GM18519 (cell line): Measurements from ENCODE around the gene NXPH1.

Experiments
- ATAC-seq: cut with Tn5 transposase; IDR thresholded peaks from one replicate; pipeline ENCODE4 v1.9.1; 2021; ENCODE audit warnings: mild to moderate bottlenecking, moderate library complexity; ENCODE audit not compliant: unreplicated experiment, low FRiP score

NXPH1 gene

DNA sequence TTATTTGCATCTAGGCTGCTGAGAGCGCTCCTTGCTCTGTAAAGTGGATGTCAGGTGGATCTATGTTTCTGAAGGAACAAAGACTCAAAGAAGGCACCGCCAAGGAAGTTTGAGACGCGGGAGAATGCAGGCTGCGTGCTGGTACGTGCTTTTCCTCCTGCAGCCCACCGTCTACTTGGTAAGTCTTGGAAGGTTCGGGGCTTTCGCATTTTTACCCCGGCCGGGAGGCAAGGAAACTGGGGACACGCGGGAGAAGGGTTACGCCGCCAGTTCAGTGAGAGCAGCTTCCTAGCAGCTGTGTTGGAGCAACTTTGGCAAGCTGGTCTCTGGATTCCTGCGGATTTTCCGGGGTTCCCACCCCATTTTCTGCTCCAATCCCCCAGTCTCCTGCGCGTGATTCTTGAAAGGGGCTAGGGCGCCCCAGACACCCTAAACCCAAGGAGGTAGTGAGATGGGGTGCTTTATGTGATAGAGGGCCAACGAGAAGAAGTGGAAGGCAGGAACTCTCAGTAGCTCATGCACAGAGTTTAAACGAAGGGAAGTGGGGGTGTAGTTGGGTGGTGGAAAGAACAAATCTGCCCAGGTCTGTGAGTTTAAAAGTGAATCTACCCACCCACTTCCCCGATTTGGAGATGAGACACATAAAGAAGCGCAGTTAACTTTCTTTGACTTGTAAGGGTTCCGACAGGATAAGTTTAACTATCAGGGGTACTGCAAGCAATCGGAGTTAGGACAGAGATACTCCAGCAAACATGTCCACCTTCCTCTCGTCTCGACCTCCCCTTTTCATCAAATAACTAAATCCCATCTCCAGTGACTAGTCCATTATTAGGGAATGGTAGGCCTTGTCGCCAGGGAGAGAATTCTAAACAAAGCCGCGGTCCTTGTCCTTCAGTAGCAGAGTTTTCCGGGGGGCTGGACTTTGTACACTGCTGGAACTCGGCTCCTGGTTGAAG, 2.5 kb downstream of the NXPH1 start:
- no peak for ATAC-seq

DNA sequence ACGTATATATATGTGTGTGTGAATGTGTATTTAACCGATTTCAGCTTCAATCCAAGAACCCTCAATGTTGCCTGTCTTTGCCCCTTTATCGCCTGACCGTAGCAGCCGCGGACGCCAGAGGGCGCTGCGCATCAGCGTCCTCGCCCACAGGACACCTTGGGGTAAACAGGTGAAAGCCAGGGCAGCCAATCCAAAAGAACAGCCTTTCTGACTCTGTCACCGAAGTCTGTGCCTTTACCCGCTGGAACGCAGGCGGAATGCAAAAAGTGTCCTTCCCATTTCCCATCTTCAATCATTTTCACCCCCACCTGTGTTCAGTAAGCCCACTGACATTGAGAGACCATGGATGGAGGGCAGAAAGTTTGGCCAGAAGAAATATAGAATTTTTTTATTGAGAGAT, 3.6 kb downstream of the NXPH1 start:
- ATAC-seq: peak; percentile 78

DNA sequence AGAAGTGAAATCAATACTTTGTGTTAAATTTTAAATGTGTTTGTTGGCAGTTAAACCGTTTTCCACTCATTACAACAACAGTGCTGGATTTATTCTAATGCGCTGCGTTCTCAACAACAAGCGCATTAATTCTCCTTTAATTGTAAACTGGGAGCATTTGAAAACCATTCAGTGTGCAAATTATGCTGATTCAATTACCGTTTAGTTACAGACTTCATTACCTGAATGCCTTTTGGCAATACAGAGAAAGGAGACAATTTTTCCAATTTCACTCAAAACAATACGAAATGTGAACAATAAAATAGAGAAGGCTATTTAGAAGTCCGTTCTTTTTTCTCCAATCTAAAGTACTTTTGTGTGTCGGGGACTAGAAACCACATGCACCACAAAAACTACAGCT, 4.2 kb downstream of the NXPH1 start:
- ATAC-seq: no peak

DNA sequence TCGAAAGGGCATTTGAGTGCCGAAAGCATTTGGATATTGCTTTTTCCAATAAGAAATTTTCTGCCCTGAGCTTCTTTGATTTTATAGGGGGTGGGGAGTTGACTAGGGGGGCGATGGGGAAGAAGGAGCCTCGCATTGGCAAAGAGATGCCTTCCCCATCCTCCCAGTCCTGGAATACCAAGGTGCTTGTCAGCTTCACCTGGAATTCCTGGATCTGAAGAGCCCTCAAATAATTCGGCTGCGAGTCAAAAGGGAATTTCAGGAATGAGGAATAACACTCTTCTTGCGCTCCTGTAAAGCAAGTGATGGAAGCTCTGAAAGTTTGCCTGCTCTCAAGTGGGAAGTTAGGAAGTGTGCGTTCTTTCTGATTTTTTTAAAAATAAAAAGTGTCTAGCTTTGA, 7.3 kb downstream of the NXPH1 start:
- no peak for ATAC-seq

DNA sequence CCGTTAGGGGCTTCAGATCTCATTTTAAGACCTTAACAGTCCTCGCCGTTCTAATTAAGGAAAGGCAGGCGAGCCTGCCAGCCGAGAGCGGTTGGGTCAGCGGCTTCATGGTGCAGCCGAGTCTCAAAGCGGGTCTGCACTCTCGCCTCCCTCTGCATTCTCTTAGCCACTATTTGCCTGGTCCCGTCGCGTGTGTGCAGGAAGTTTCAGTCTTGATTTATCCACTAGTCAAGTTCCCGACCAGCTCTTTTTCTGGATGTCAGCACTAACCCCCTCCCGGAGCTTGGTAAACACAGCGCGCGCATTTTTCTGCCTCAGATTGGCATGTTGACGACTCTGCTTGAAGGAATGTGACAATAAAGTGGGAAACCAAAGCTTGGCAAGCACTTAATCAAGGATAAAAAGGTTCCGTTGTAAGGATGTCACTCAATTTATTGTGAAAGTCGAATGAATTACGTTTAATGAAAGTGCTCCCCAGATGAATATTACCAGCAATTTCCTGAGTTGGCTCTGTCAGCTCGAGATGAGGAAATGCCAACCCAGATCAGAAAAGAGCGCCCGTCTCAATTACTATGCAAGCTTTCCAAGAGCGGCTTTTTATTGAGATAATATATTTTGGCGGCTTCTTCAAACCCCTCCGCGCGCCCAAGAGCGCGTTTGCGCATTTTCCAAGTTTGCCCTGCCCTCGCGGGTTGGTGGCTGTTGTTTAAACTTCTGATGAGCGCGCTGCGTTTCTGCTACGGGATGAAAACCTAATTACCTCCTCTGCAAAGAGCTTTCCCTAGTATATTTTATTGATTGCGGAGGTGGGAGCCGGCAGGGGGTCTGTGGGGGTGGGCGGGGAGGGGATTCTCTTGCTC, 7.9 kb downstream of the NXPH1 start:
- ATAC-seq: no peak

DNA sequence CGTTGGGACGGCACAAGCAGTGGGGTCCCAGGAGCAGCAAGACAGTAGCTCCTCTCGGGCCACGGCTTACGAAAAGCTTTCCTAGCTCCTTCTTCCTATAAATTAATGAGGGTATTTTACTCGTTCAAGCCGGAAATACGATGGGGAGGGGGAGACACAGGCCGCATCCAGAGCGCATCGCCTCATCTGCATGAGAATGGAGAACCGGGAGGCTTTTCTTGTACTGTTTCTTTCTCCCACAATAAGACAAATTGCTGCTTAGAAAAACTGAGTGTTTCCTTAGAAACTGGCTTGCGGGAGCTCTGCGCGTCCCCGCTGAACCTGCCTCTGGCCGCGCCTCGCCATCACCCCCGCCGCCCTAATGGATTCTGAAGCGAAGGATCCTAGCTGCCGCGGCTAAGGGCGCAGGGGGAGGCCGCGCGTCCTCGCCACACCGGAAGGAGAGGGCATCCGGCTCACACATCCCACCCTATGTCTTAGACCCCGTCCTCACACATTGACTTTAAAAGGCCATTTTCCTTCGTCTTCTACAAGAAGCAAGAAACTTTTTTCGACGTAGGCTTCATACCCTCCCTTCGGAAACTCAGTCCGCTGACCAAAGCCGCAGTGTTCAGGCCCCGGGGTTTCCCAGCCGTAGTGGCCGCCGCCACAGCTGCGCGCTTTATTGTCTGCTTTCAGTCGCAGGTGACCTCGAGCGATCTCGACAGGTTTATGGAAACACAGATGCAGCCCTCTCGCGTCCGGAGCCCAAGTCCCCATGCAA, 8.8 kb downstream of the NXPH1 start:
- ATAC-seq: no peak

DNA sequence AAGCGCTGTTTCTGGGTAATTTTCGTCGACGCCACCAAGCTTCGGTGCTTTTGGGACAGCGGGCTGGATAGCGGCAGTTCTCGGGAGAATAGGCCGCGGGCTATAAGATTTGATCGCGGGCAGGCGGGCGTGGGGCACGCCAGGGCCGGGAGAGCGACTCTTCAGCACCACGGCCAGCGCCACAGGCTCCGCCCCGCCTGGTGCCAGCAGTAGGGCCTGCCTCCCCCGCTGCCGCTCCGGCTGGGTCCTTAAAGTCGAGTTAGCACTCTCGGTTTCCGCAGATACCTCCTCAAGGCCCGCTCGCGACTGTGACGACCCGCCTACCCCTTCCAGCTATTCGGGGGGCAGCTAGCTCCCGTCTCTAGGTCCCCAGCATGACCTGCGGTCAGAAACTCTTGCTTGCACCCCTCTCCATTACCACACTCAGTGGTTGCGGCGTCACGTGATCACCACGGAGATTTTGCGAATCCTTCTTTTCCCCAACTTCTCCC, 9.4 kb downstream of the NXPH1 start:
- ATAC-seq: no peak

DNA sequence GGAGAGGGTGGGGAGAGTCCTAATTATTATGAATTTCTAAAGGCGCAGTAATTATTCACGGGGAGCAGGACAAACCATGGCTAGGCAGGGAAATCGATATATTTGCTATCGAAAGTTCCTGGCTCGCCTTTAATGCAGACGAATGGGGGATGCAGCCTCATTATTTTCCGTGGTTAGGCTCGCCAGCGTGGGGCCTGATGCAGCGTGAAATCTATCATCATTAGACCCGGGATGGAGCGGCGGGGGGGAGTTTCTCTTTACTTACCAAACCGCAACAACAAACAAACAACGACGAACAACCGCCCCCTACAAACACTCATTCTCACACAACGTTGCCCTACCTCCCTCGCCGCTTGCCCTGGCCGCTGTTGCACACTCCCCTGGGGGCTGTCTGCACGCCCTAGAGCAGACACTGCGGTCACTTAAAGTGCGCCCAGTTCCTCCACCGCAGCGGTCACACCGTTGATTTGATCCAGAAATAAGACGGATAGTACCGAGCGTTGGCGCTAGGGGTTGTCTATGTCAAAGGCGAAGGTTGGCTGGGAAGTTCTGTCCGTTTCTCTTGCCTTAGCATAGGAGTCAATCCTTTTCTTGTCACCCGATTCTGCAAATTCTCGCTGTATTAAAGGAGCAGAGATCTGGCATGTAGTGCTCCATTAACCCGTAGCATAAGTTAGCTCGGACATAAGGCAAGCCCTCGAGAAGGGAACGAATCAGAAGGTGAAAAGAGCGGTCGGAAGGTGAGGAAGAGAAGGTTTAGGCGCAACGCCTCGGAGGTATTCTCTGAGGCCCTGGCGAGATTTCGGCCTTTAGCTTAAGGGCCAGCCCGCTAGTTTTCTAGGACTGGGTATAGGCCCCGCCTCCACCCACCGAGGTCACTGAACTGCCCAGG, 10.4 kb downstream of the NXPH1 start:
- no peak for ATAC-seq

DNA sequence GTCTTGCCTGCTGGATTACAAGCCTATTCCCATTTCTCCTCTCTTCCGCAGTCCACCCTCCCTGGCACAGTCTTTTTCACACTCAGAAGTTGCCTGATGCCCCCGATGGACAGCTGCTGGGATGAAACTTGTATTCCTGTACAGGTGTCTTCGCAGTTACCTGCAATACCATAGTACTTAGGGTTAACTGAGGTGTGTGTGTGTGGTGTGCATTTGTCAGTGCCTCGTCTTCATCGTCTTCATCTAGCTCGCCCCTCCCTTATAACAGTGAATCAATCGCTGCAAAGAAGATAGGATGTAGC, 11.0 kb downstream of the NXPH1 start:
- ATAC-seq: no peak

DNA sequence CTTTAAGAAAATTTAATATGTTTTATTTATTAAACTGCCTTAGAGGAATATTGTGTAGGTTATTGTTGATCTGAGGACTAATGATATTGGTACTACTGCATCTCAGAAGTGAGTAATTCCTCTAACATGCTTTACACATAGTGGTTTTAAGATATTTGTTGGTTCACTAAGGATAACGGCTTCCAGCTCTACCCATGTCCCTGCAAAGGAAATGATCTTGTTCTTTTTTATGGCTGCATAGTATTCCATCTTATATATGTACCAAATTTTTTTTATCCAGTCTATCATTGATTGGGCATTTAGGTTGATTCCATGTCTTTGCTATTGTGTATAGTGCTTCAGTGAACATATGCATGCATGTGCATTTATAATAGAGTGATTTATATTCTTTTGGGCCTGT, 20.1 kb downstream of the NXPH1 start:
- no peak for ATAC-seq

DNA sequence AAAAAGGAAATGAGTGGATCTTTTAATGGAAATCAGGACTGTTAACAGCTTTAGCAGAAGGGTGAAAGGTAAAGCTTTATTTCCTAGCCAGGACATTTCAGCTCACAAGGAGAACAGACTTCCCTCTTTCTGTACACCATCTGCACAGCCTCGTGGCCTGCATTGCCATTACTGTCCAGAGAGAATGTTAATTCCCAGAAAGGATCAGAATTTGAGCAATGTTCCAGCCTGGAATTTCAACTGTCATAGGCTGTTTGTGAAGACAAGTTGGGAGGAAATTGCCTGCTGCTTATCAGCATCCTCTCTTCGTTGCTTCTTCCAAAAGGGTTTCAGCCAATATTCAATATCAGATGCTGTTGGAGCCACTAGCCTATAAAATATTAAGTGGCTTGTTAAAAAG, 22.0 kb downstream of the NXPH1 start:
- ATAC-seq: no peak

DNA sequence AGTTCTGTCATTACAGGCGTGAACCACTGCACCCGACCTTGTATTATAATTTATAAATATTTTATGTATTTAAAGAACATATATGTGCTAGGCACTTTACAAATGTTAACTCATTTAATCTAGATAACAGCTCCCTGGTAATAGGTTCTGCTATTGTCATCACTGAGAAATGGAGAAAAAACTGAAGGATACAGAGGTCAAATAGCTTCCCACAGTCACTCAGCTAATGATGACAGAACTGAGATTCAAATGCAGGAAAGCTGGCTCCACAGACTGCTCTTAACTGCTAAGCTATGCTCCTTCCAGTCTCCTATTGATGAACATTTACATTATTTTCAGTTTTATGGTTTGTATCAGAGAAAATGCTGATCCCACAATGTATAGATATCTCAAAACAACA, 28.9 kb downstream of the NXPH1 start:
- ATAC-seq: no peak

DNA sequence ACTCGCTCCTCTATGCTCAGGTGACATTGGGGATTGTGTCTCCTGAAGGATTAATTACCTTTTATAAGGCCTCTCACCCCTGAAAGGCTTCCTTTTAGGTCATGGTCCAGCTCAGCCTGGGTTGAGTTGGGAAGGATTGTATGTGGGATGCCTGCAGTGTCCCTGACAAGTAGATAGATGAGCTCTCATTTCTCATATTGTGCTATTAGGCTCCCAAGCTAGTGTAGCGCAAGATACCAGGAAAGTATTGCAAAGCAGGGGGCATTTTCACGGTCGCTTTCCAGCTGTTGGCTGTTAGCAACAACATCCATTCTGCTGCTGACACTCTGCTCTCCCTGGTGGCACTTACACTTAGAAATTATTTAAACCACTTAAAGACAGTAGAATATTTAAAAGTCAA, 31.9 kb downstream of the NXPH1 start:
- ATAC-seq: no peak

DNA sequence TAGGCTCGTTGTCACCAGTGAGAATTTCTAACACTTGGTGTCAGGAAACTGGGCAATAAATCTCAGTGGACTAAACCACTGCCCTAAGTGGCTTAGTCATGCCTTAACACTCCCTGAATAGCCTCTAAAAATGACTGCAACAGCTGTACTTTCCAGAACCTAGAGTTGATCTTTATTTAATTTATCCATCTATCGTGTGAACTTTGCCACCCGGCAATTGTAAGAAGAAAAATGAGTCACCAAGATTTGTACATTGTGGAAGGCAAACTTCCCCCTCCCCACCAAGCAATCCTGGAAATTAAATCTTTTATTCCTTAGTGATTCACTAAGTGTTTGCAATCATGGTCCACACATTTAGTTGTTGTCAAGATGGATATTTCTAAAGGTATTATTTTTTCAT, 47.1 kb downstream of the NXPH1 start:
- ATAC-seq: no peak

DNA sequence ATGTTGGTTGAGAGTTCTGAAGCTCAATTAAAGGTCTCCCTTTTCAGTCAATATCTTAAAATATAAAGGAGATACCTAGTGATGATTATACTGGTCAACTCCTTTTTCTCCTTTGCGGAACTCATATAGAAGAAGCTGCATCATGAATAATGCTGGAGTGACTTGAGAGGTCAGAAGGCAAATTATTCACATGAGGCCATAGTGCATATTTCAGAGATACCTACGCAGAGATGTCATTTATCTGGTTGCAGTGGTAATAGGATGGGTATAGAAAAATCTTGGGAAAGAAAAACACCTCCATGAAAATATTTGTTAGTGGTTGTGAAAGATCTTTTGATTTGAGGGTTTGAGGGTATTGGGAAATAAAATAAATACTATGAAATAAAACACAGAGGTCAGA, 47.7 kb downstream of the NXPH1 start:
- no peak for ATAC-seq

DNA sequence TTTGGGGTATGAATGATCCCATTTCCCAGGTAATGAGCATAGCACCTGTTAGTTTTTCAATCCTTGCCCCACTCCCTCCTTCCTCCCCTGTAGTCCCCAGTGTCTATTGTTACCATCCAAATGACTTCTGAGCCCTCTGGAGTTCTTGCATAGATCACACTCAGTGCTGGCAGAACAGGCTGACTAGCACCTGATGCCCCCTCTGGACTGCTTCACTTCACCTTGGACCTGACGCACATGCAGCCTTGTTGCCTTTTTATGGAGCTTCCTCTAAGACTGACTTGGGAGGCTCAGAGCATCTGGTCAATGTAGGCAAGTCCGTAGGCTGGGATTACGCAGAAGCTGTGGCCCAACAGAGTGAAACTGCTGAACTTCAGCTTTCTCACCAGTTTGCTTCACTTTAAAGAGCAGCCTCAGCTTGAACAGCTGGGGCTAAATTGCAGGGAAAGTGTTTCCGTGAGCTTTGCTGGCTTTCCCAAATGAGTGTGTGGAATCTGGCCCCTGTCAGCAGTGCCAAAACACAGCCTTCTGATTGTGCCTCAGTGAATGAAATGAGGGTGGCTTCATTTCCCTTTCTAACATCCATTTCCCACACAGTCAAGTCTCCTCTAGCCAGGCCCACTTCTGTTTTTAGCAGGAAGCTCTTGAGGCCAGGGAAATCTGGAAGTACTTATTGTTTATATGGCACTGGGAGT, 48.5 kb downstream of the NXPH1 start:
- ATAC-seq: no peak

DNA sequence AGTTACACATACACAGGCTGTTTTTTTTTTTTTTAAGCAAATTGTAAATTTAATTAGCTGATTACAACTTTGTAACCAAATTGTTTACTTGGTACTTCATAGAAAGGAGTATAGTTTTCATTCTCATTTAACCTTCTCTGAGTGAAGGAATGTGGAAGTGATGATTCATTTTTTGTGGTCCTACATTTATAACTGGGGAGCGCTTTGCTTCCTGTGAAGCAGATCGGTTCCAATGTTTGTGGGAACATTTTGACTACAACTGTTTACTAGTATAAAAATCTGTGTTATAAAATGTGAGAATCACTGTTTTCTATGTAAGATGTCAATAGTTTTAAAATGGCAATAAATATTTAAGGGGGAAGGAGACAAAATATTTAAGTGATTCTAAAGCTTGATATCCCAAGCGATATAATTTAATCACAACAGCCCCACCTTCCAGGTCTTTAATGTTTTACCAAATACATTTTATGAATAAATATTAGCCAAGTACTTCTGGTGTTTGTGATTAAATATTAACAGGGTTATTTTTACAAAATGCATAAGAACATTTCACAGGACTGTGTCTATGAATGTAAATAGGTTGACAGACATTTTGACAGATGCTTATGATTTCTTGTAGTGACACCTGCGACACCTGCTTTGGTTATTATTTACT, 57.1 kb downstream of the NXPH1 start:
- ATAC-seq: no peak

DNA sequence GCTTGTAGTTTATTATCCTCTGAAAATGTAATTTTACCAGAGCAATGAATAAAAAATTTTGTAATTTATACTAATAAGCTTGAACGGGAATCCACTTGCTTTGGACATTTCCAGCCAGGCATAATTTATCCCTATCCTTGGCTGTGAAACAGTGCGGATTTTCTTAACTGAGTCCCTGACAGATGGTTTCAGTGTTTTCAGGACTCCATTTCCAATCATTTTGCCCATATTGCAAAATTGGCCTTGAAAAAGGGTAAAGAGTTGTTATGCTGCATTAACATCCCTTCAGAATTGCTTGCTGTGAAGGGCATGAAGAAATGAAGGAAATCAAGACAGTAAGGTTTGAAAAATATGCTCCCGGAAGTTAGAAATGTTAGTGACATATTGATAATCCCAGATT, 57.7 kb downstream of the NXPH1 start:
- no peak for ATAC-seq
